Kidney glomerular epithelial cell (primary cell): ENCODE measurements around the gene CEP41.
A peak's percentile ranks its signal among the peaks of the same experiment; 100 is the strongest.

Source experiments
- DNase-seq: peaks from one replicate; lab custom pipeline; 2025; lab: John Stamatoyannopoulos, UW

The CEP41 gene

GRCh38 chr7:130418306-130418705 lies 22.5 kb downstream of the CEP41 start:
- no peak for DNase-seq

- no peak for DNase-seq
Measured at GRCh38 chr7:130417213-130417612, 23.6 kb downstream of the CEP41 start.

- DNase-seq: no peak
Measured at GRCh38 chr7:130415006-130415405, 25.8 kb downstream of the CEP41 start.

- no peak for DNase-seq
Measured at GRCh38 chr7:130413201-130413600, 27.6 kb downstream of the CEP41 start.

GRCh38 chr7:130410868-130411541 lies 29.8 kb downstream of the CEP41 start:
- no peak for DNase-seq

- DNase-seq: no peak
Measured at GRCh38 chr7:130409712-130410072, 31.1 kb downstream of the CEP41 start.

GRCh38 chr7:130409067-130409711 lies 31.6 kb downstream of the CEP41 start:
- DNase-seq: no peak

- DNase-seq: no peak
Measured at GRCh38 chr7:130405003-130405402, 35.8 kb downstream of the CEP41 start.

GRCh38 chr7:130401578-130401977 lies 39.2 kb downstream of the CEP41 start:
- no peak for DNase-seq

GRCh38 chr7:130401101-130401500 lies 39.7 kb downstream of the CEP41 start:
- DNase-seq: no peak

GRCh38 chr7:130400120-130400572 lies 40.7 kb downstream of the CEP41 start:
- no peak for DNase-seq

- DNase-seq: no peak
Measured at GRCh38 chr7:130398526-130399090, 42.2 kb downstream of the CEP41 start.

GRCh38 chr7:130397758-130398073 lies 43.1 kb downstream of the CEP41 start:
- DNase-seq: no peak

- no peak for DNase-seq
Measured at GRCh38 chr7:130397051-130397757, 43.6 kb downstream of the CEP41 start.

- no peak for DNase-seq
Measured at GRCh38 chr7:130396109-130396508, 44.7 kb downstream of the CEP41 start.

- no peak for DNase-seq
Measured at GRCh38 chr7:130395421-130395820, 45.4 kb downstream of the CEP41 start.

GRCh38 chr7:130394421-130395195 lies 46.2 kb downstream of the CEP41 start:
- DNase-seq: no peak

- no peak for DNase-seq
Measured at GRCh38 chr7:130393841-130394411, 46.9 kb downstream of the CEP41 start.

- DNase-seq: peak; percentile 19
Measured at GRCh38 chr7:130393101-130393561, 47.7 kb downstream of the CEP41 start.

- DNase-seq: no peak
Measured at GRCh38 chr7:130390486-130390885, 50.3 kb downstream of the CEP41 start.

GRCh38 chr7:130388671-130389070 lies 52.1 kb downstream of the CEP41 start:
- no peak for DNase-seq
